ENCODE measurements around the gene ZNF57.
A peak's percentile ranks its signal among the peaks of the same experiment; 100 is the strongest.
"Not testable (repeated sequence)": the region's sequence is repeated elsewhere in the genome, so short reads cannot be mapped to it uniquely, and the experiment has no call there.

The ZNF57 gene

DNA sequence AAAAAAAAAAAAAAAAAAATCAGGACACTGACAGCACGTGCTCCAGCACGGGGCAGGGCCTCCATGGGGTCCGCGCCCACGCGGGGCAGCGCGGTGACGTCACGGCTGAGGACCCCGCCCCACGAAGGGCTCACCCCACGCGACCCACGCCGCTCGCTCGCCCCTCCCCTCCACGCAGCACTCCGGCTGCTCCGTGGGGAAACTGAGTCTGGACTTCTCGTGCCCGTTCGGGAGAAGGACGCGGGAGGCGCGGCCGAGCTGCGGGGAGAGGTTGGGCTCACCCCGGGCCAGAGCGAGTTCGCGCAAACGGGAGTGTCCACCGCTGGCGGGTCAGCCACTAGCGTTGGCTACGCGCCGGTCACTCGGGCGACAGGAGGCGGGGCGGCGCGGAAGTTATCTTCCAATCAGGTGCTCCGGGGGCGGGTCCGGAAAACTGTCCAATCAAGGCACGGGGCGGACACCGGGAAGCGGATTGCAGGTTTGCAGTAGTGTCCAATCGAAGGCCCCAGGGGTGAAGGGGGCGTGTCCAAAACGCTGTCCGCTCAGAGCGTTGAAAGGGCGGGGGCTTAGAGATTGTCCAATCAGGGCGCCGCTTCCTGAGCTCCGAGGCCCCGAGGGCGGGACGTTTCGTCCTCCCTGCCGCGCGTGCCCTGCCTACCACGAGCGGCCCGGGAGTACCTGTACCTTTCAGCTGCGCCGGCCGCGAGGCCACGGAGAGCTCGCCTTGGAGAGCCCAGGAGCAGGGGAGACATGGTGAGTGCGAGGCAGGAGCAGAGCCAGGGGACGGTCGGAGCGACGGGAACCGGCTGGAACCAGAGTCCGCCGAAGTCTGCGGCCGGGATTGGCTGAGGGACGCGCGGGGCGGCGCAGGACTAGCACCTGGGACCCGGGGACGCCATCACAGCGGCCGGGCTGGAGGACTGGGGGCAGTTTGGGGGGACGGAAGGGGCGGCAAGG lies at the start of gene ZNF57:
TSS of gene ZNF57 (plus strand) at position 633 of the 957 bp plus-strand sequence. CDS start at position 751, 118 bp downstream.
- DNase-seq = peak; percentile 84 to 92

- no peak for DNase-seq
Measured at GRCh38 chr19:2852598-2852997, 48.1 kb upstream of the ZNF57 start.

DNA sequence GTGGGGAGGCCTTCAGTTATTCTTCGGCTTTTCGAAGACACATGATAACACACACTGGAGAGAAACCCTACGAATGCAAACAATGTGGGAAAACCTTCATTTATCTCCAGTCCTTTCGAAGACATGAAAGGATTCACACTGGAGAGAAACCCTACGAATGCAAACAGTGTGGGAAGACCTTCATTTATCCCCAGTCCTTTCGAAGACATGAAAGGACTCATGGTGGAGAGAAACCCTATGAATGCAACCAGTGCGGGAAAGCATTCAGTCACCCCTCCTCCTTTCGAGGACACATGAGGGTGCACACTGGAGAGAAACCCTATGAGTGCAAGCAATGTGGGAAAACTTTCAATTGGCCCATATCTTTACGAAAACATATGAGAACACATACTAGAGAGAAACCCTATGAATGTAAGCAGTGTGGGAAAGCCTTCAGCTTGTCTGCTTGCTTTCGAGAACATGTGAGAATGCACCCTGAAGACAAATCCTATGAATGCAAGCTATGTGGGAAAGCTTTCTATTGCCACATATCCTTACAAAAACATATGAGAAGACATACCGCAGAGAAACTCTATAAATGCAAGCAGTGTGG lies 47.6 kb upstream of the ZNF57 start:
- DNase-seq = no peak

GRCh38 chr19:2854849-2855248 lies 45.9 kb upstream of the ZNF57 start:
- DNase-seq = no peak

GRCh38 chr19:2856457-2857050 lies 44.2 kb upstream of the ZNF57 start:
- no peak for DNase-seq

GRCh38 chr19:2858864-2859263 lies 41.9 kb upstream of the ZNF57 start:
- no peak for DNase-seq

DNA sequence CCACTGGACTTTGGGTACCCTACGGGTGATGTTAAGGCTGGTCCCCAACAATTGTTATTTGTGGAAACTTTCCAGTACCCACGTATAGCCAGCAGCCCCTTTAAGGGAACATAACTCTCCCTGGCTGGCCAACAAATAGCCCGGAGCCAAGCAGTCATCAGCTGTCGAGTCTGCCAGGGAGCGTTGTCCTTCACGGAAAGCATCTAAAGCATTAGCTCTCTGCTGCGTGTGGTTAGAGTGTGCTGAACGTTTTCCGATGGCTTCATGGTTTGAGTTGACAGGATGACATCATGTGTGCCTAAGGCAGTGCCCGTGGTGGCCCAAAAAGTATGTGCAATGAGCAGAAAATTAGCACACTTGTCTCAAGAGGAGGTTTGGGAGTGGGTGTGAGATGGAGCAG lies 36.9 kb upstream of the ZNF57 start:
- DNase-seq = no peak

- no peak for DNase-seq
Measured at GRCh38 chr19:2865334-2866100, 35.2 kb upstream of the ZNF57 start.

DNA sequence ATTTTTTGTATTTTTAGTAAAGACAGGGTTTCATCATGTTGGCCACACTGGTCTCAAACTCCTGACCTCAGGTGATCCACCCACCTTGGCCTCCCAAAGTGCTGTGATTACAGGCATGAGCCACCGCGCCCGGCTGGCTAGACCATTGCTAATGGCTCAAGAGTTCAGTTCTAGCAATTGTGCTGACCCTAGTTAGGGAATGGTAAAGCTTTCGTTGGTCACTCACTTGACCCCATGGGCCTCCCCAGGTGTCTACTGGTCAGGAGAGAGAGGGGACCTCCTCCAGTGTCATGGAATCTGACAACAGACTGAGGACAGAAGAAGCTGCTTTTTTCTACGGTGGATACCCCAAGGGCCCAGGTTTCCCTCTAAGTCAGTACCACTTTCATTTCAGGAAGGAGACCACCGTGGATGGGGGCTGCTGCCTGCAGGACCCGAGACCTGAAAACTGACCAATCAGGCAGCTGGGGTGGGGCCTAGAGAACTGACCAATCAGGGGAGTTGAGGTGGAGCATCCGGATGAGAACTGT lies 34.2 kb upstream of the ZNF57 start:
- DNase-seq = no peak

GRCh38 chr19:2867025-2867991 lies 33.4 kb upstream of the ZNF57 start, which contains the start of gene ZNF556:
ZNF556 (plus strand) TSS chr19:2867335; CDS start chr19:2867422, 87 bp downstream.
- DNase-seq = no peak

DNA sequence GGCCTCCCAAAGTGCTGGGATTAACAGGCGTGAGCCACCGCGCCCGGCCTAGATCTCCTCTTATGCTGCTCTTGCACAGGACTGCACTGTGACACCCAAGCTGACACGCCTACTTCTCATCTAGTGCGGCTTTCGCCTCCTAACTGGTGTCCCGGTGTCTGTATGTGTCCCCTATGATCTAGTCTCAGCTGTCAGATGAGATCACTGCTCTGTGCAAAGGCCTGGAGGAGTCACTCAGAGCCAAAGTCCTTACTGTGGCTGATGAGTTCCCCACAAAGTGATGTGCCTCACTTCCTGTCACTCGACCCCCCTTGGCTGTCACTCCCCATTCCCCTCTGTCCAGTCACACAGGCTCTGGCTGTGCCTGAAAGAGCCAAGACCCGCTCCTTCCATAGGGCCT lies 31.1 kb upstream of the ZNF57 start:
- no peak for DNase-seq

DNA sequence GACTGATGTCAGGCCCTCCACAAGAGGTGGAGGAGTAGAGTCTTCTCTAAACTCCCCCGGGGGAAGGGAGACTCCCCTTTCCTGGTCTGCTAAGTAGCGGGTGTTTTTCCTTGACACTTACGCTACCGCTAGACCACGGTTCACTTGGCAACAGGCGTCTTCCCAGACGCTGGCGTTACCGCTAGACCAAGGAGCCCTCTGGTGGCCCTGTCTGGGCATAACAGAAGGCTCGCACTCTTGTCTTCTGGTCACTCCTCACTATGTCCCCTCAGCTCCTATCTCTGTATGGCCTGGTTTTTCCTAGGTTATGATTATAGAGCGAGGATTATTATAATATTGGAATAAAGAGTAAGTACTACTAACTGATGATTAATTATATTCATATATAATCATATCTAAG lies 28.6 kb upstream of the ZNF57 start:
- DNase-seq = not testable (repeated sequence)

DNA sequence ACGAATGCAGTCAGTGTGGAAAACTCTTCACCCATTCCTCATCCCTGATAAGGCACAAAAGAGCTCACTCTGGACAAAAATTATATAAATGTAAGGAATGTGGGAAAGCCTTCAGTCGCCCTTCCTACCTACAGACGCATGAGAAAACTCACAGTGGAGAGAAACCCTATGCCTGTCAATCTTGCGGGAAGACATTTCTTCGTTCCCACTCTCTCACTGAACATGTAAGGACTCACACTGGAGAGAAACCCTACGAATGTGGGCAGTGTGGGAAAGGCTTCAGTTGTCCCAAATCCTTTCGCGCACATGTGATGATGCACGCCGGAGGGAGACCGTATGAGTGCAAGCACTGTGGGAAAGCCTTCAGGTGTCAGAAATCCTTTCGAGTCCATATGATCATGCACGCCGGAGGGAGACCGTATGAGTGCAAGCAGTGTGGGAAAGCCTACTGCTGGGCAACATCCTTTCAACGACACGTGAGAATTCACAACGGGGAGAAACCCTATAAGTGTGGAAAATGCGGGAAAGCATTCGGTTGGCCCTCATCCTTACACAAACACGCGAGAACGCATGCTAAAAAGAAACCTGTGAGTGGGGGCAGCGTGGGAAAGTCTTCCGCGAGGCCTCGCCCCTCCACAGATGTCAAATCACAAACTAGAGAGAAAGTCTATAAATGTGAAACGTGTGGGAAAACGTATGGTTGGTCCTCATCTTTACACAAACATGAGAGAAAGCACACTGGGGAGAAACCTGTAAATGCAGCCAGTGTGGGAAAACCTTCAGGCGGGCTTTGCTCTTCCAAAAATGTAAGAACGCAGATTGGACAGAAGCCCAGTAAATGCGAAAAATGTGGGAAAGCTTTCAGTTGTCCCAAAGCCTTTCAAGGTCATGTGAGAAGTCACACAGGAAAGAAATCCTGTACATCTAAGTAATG lies 23.1 kb upstream of the ZNF57 start:
- DNase-seq = no peak

DNA sequence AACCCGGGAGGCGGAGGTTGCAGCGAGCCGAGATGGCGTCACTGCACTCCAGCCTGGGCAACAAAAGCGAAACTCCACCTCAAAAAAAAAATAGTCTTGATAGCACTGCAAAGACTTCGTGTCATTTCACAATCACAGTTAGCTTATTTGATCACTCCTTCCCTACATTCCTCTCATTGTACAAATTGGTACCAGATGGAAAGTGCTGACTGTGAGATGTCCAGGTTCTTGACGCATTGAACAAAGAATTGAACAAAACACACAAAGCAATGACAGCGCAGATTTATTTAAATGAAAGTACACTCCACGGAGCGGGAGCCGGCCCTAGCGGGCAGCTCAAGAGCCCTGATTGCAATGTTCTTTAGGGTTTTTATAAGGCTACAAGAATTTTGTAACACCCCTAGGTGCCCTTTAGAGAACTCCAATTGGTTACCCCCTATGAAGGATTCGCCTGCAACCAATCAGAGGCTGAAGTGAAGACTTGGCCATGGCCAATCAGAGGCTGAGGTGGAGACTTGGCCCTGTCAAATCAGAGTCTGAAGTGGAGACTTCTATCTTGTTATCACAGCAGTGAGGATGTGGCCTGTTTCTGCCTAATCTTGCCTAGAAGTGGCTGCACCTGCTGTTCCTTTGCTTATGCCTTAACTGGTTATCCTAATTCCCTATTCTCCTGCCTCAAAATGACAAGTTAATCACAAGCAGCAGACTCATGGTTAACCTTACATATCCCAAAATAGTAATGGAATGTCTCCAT lies 16.9 kb upstream of the ZNF57 start:
- no peak for DNase-seq

GRCh38 chr19:2885736-2886135 lies 15.0 kb upstream of the ZNF57 start:
- DNase-seq = no peak

GRCh38 chr19:2887391-2887914 lies 13.3 kb upstream of the ZNF57 start:
- DNase-seq = peak in 1 of 2 donors; percentile 48

DNA sequence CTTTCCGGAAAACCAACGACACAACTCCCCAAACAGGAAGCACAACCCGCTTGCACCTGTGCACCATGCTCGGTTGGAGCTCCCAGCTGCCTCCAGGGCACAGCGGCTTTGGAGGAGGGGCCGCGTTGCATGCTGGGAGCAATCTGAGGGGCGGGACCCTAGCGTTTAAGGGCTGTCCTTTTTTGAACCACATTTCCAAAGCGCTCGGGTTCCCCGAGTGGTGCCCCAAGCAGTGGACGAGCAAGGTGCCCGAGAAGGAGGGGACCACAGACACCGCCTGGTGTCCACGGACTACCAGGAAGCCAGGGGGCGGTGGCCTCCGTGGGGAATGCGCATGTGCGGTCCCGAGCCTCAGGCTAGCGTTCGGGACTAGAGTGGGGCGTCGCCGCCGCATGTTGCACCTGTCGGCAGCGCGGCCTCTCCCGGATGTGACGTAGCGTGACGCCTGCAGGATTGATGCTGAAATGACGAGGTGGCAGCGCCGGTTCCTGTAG lies 11.9 kb upstream of the ZNF57 start:
- peak in 1 of 2 donors; percentile 4 for DNase-seq

DNA sequence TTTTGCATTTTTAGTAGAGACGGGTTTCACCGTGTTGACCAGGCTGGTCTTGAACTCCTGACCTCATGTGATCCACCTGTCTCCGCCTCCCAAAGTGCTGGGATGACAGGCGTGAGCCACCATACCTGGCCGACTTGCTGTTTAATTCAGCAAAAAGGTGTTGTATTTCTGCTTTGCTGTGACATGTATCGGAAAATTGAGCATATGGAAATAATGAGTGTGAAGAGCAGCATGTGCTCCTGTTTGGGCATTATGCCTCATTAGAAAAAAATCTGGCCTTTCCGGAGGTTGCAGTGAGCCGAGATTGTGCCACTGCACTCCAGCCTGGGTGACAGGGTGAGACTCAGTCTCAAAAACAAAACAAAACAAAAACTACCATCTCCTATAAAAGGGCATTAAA lies 10.2 kb upstream of the ZNF57 start:
- not testable (repeated sequence) for DNase-seq

GRCh38 chr19:2896694-2897093 lies 4.0 kb upstream of the ZNF57 start:
- no peak for DNase-seq
